ENCODE results near the gene PANK1. TPM values are rescaled to one million over a fixed set of nuclear protein-coding genes. Genes with fewer than 3 reads are reported as not detected.

Gene PANK1
- total RNA-seq, 1 donor from 2014 or later, result 7.9 TPM

- Histone ChIP-seq H3K27me3 (ENCODE audit: insufficient read depth, low read length) (no peaks in the 10 kb centered on the region), H3K79me2 (ENCODE audit: insufficient read depth, low read length) (no peaks in the 10 kb centered on the region), H3K4me3 (ENCODE audit: insufficient read depth, low read depth, low read length) (no peak overlapping the region), H3K27ac (ENCODE audit: low read depth, low read length) (peak overlapping the region; percentile 69), H3K4me2 (ENCODE audit: low read length) (peak overlapping the region; percentile 63), H3K9me3 (ENCODE audit: insufficient read depth, low read depth, low read length) (no peaks in the 10 kb centered on the region), H3K36me3 (ENCODE audit: insufficient read depth, low read length) (no peaks in the 10 kb centered on the region), H3K4me1 (ENCODE audit: insufficient read depth, low read length) (peaks cover 10% of the 10 kb centered on the region), H2AFZ (ENCODE audit: low read depth, low read length) (no peak overlapping the region), H3K9ac (ENCODE audit: low read length) (peak overlapping the region; percentile 28), H4K20me1 (ENCODE audit: insufficient read depth, low read length) (no peaks in the 10 kb centered on the region)
- Mint-ChIP-seq H3K36me3 (ENCODE audit: low read depth, unreplicated experiment) (no peaks in the 10 kb centered on the region), H3K9me3 (ENCODE audit: unreplicated experiment) (peaks cover 1% of the 10 kb centered on the region), H3K4me1 (ENCODE audit: low read depth, unreplicated experiment) (peaks cover 15% of the 10 kb centered on the region), H3K4me3 (ENCODE audit: unreplicated experiment) (no peak overlapping the region), H3K27me3 (ENCODE audit: low read depth, unreplicated experiment) (peaks cover 2% of the 10 kb centered on the region), H3K27ac (ENCODE audit: unreplicated experiment) (peak overlapping the region; percentile 68)
- TF ChIP-seq, protein P1, sequence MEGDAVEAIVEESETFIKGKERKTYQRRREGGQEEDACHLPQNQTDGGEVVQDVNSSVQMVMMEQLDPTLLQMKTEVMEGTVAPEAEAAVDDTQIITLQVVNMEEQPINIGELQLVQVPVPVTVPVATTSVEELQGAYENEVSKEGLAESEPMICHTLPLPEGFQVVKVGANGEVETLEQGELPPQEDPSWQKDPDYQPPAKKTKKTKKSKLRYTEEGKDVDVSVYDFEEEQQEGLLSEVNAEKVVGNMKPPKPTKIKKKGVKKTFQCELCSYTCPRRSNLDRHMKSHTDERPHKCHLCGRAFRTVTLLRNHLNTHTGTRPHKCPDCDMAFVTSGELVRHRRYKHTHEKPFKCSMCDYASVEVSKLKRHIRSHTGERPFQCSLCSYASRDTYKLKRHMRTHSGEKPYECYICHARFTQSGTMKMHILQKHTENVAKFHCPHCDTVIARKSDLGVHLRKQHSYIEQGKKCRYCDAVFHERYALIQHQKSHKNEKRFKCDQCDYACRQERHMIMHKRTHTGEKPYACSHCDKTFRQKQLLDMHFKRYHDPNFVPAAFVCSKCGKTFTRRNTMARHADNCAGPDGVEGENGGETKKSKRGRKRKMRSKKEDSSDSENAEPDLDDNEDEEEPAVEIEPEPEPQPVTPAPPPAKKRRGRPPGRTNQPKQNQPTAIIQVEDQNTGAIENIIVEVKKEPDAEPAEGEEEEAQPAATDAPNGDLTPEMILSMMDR (IDR thresholded peaks at IDR 0.05; ENCODE audit: insufficient read depth, low read depth, low read length), result no peak
- TF ChIP-seq EZH2 (IDR thresholded peaks at IDR 0.05; ENCODE audit: insufficient read depth, low read length), result no peak
- peak; percentile 99 for FAIRE-seq
- peak; percentile 99 for DNase-seq (ENCODE audit: low read depth)
Observed at GRCh38 chr10:89553064-89553734, 91.8 kb downstream of the PANK1 start.

- FAIRE-seq (no peak), DNase-seq (ENCODE audit: low read depth) (no peak)
- H3K4me2 ChIP-seq (ENCODE audit: low read length), result no peak overlapping the region
- H3K9me3 Mint-ChIP-seq (ENCODE audit: unreplicated experiment), result peaks cover 1% of the 10 kb centered on the region
- H3K27ac Mint-ChIP-seq (ENCODE audit: unreplicated experiment), result no peak overlapping the region
- H3K27ac ChIP-seq (ENCODE audit: low read depth, low read length), result no peak overlapping the region
- no peak overlapping the region for H3K4me3 ChIP-seq (ENCODE audit: insufficient read depth, low read depth, low read length)
- H3K36me3 ChIP-seq (ENCODE audit: insufficient read depth, low read length), result no peaks in the 10 kb centered on the region
- no peak overlapping the region for H3K4me3 Mint-ChIP-seq (ENCODE audit: unreplicated experiment)
- H3K4me1 Mint-ChIP-seq (ENCODE audit: low read depth, unreplicated experiment), result peaks cover 15% of the 10 kb centered on the region
- no peaks in the 10 kb centered on the region for H3K79me2 ChIP-seq (ENCODE audit: insufficient read depth, low read length)
- TF ChIP-seq, protein P1 (IDR thresholded peaks at IDR 0.05; ENCODE audit: insufficient read depth, low read depth, low read length), result no peak
- no peak for TF ChIP-seq EZH2 (IDR thresholded peaks at IDR 0.05; ENCODE audit: insufficient read depth, low read length)
- peaks cover 10% of the 10 kb centered on the region for H3K4me1 ChIP-seq (ENCODE audit: insufficient read depth, low read length)
- no peaks in the 10 kb centered on the region for H3K27me3 ChIP-seq (ENCODE audit: insufficient read depth, low read length)
- H3K36me3 Mint-ChIP-seq (ENCODE audit: low read depth, unreplicated experiment), result no peaks in the 10 kb centered on the region
- H2AFZ ChIP-seq (ENCODE audit: low read depth, low read length), result no peak overlapping the region
- H3K9me3 ChIP-seq (ENCODE audit: insufficient read depth, low read depth, low read length), result no peaks in the 10 kb centered on the region
- H3K9ac ChIP-seq (ENCODE audit: low read length), result no peak overlapping the region
- no peaks in the 10 kb centered on the region for H3K27me3 Mint-ChIP-seq (ENCODE audit: low read depth, unreplicated experiment)
- H4K20me1 ChIP-seq (ENCODE audit: insufficient read depth, low read length), result no peaks in the 10 kb centered on the region
Observed at GRCh38 chr10:89552213-89552612, 92.8 kb downstream of the PANK1 start.

- Histone ChIP-seq H4K20me1 (ENCODE audit: insufficient read depth, low read length) (no peaks in the 10 kb centered on the region), H3K4me3 (ENCODE audit: insufficient read depth, low read depth, low read length) (no peak overlapping the region), H3K4me1 (ENCODE audit: insufficient read depth, low read length) (peaks cover 10% of the 10 kb centered on the region), H3K27ac (ENCODE audit: low read depth, low read length) (no peak overlapping the region), H3K9me3 (ENCODE audit: insufficient read depth, low read depth, low read length) (no peaks in the 10 kb centered on the region), H2AFZ (ENCODE audit: low read depth, low read length) (no peak overlapping the region), H3K27me3 (ENCODE audit: insufficient read depth, low read length) (no peaks in the 10 kb centered on the region), H3K36me3 (ENCODE audit: insufficient read depth, low read length) (no peaks in the 10 kb centered on the region), H3K79me2 (ENCODE audit: insufficient read depth, low read length) (no peaks in the 10 kb centered on the region), H3K4me2 (ENCODE audit: low read length) (no peak overlapping the region), H3K9ac (ENCODE audit: low read length) (no peak overlapping the region)
- DNase-seq (ENCODE audit: low read depth) (no peak), FAIRE-seq (no peak)
- no peaks in the 10 kb centered on the region for H3K9me3 Mint-ChIP-seq (ENCODE audit: unreplicated experiment)
- H3K4me3 Mint-ChIP-seq (ENCODE audit: unreplicated experiment), result no peak overlapping the region
- TF ChIP-seq EZH2 (IDR thresholded peaks at IDR 0.05; ENCODE audit: insufficient read depth, low read length), result no peak
- TF ChIP-seq, protein P1 (IDR thresholded peaks at IDR 0.05; ENCODE audit: insufficient read depth, low read depth, low read length), result no peak
- H3K27me3 Mint-ChIP-seq (ENCODE audit: low read depth, unreplicated experiment), result no peaks in the 10 kb centered on the region
- peaks cover 14% of the 10 kb centered on the region for H3K4me1 Mint-ChIP-seq (ENCODE audit: low read depth, unreplicated experiment)
- no peak overlapping the region for H3K27ac Mint-ChIP-seq (ENCODE audit: unreplicated experiment)
- H3K36me3 Mint-ChIP-seq (ENCODE audit: low read depth, unreplicated experiment), result no peaks in the 10 kb centered on the region
Observed at GRCh38 chr10:89550509-89550908, 94.5 kb downstream of the PANK1 start.
